HCT116 (cell line): ENCODE data around the gene TMEM63B. TPM values are rescaled to one million over a fixed set of nuclear protein-coding genes. Genes with fewer than 3 reads are reported as not detected.

Source experiments
- ATAC-seq: fragments of 200-7000 bp; cut with Tn5 transposase; 2 replicates; pipeline ENCODE4 v1.9.1; 2020; ENCODE audit warnings: mild to moderate bottlenecking, moderate library complexity
- BruUV-seq: library from RNA; stranded (reverse); fragments of 400-500 nt; replicated peaks from 2 replicates; lab custom pipeline; 2021; lab: Mats Ljungman, UMichigan
- CTCF ChIA-PET: fragments of 300-600 bp; sonication (Branson Sonifier 250); formaldehyde crosslinking; loops from one replicate; lab custom pipeline; 2021; ENCODE audit warnings: antibody characterized with exemption; lab: Charles Lee
- POLR2A ChIA-PET: fragments of 300-600, 350-600 bp; sonication (Branson Sonifier 250); formaldehyde crosslinking; loops from one replicate; lab custom pipeline; 2021; ENCODE audit warnings: antibody characterized with exemption; lab: Charles Lee
- RAD21 ChIA-PET, 2 experiments: fragments of 300-600 bp; sonication (Branson Sonifier 250); formaldehyde crosslinking; loops; one replicate each; lab custom pipeline; 2023; ENCODE audit warnings: low total read pairs in 2 of 2; ENCODE audit not compliant: uncharacterized antibody in 2 of 2, unreplicated experiment in 2 of 2, low non-redundant PET in 1 of 2; lab: Charles Lee
- DNase-seq: peaks from one replicate; pipeline ENCODE4 v3.0.0-alpha.2; 2010; ENCODE audit warnings: low read depth, low spot score
- H2AFZ ChIP-seq: fragments of 200-600 bp; shearing (Covaris generic), sonication (generic); 2 replicates; pipeline ENCODE4 v1.6.1; 2017; ENCODE audit warnings: low read depth, mixed run types, mixed read lengths, antibody characterized with exemption, low read length; ENCODE audit not compliant: poor library complexity, severe bottlenecking
- H3K27ac ChIP-seq: 2 replicates; pipeline ENCODE4 v1.5.1; 2012; ENCODE audit warnings: low read depth, low read length
- H3K27me3 ChIP-seq: fragments of 200-600 bp; sonication (generic); 2 replicates; pipeline ENCODE4 v1.6.1; 2016; ENCODE audit warnings: mixed run types, low read length, mixed read lengths; ENCODE audit not compliant: insufficient read depth
- H3K36me3 ChIP-seq, 2 experiments: fragments of 200-500 bp in 1 of 2; fragments of 200-600 bp in 1 of 2; sonication (Bioruptor generic) in 1 of 2; sonication (generic) in 1 of 2; 2 replicates each; pipeline versions ENCODE4 v1.5.1 to v1.6.1; 2014 to 2016; ENCODE audit warnings: low read length in 2 of 2, inconsistent platforms in 1 of 2, mixed read lengths in 1 of 2, mixed run types in 1 of 2; ENCODE audit not compliant: insufficient read depth in 2 of 2, control insufficient read depth in 1 of 2
- H3K4me1 ChIP-seq, 2 experiments: fragments of 200-600 bp in 1 of 2; sonication (generic) in 1 of 2; 2 replicates each; pipeline versions ENCODE4 v1.5.1 to v1.6.1; 2012 to 2017; ENCODE audit warnings: low read length in 2 of 2, inconsistent platforms in 1 of 2, mild to moderate bottlenecking in 1 of 2, mixed read lengths in 1 of 2, mixed run types in 1 of 2, moderate library complexity in 1 of 2; ENCODE audit not compliant: insufficient read depth in 2 of 2, control insufficient read depth in 1 of 2
- H3K4me2 ChIP-seq: fragments of 200-600 bp; sonication (generic); 2 replicates; pipeline ENCODE4 v1.6.1; 2017; ENCODE audit warnings: mixed run types, low read length, mixed read lengths
- H3K4me3 ChIP-seq, 2 experiments: fragments of 200-600 bp in 1 of 2; sonication (generic) in 1 of 2; replicated peaks in 1 of 2; 2 replicates each; pipeline ENCODE4 v1.5.1; 2011 to 2016; ENCODE audit warnings: low read length in 2 of 2, control low read depth in 1 of 2, low read depth in 1 of 2, mild to moderate bottlenecking in 1 of 2, mixed read lengths in 1 of 2, mixed run types in 1 of 2
- H3K79me2 ChIP-seq: fragments of 200-600 bp; sonication (generic); 2 replicates; pipeline ENCODE4 v1.6.1; 2017; ENCODE audit warnings: mild to moderate bottlenecking, mixed run types, low read length, moderate library complexity, mixed read lengths; ENCODE audit not compliant: insufficient read depth
- H3K9ac ChIP-seq: fragments of 200-600 bp; sonication (generic); 2 replicates; pipeline ENCODE4 v1.6.1; 2016; ENCODE audit warnings: low read length, mixed read lengths
- H3K9me2 ChIP-seq: fragments of 200-600 bp; sonication (generic), shearing (Covaris generic); 2 replicates; pipeline ENCODE4 v1.6.1; 2017; ENCODE audit warnings: mixed run types, mild to moderate bottlenecking, moderate library complexity; ENCODE audit not compliant: insufficient read depth
- H3K9me3 ChIP-seq, 2 experiments: fragments of 200-500 bp in 1 of 2; fragments of 200-600 bp in 1 of 2; sonication (Bioruptor generic) in 1 of 2; sonication (generic) in 1 of 2; 2 replicates each; pipeline ENCODE4 v1.6.1; 2014 to 2017; ENCODE audit warnings: low read length in 2 of 2, mixed read lengths in 2 of 2, inconsistent platforms in 1 of 2, low read depth in 1 of 2, mild to moderate bottlenecking in 1 of 2, mixed run types in 1 of 2, moderate library complexity in 1 of 2; ENCODE audit not compliant: control insufficient read depth in 1 of 2, insufficient read depth in 1 of 2
- H4K20me1 ChIP-seq: fragments of 200-600 bp; sonication (generic), shearing (Covaris generic); 2 replicates; pipeline ENCODE4 v1.6.1; 2017; ENCODE audit warnings: mixed run types, mild to moderate bottlenecking, moderate library complexity; ENCODE audit not compliant: insufficient read depth
- CBX3 ChIP-seq: IDR thresholded peaks from 2 replicates; pipeline ENCODE4 v1.6.1; 2012; ENCODE audit warnings: low read depth
- CEBPB ChIP-seq: IDR thresholded peaks from 2 replicates; pipeline ENCODE4 v1.6.1; 2012; ENCODE audit warnings: low read depth
- EGR1 ChIP-seq: IDR thresholded peaks from 2 replicates; pipeline ENCODE4 v1.6.1; 2012; ENCODE audit warnings: low read depth
- EZH2phosphoT487 ChIP-seq: fragments of 200-600 bp; IDR thresholded peaks from 2 replicates; pipeline ENCODE4 v1.6.1; 2018; ENCODE audit warnings: antibody characterized with exemption, borderline replicate concordance
- JUND ChIP-seq: IDR thresholded peaks from 2 replicates; pipeline ENCODE4 v1.6.1; 2012
- POLR2A ChIP-seq: IDR thresholded peaks from 2 replicates; pipeline ENCODE4 v1.7.0; 2011; ENCODE audit warnings: borderline replicate concordance; ENCODE audit not compliant: insufficient read depth, insufficient read length; ENCODE audit errors: extremely low read depth
- RAD21 ChIP-seq: IDR thresholded peaks from 2 replicates; pipeline ENCODE4 v1.6.1; 2012; ENCODE audit warnings: low read depth, mild to moderate bottlenecking
- TCF7L2 ChIP-seq: IDR thresholded peaks from 2 replicates; pipeline ENCODE4 v1.7.0; 2011; ENCODE audit warnings: borderline replicate concordance, inconsistent platforms; ENCODE audit not compliant: insufficient read depth, insufficient read length; ENCODE audit errors: extremely low read depth
- YY1 ChIP-seq: IDR thresholded peaks from 2 replicates; pipeline ENCODE4 v1.6.1; 2011; ENCODE audit warnings: low read length, low read depth, moderate library complexity, mild to moderate bottlenecking; ENCODE audit not compliant: insufficient replicate concordance; ENCODE audit errors: extremely low read depth
- ZFX ChIP-seq: fragments of 450-650 bp; IDR thresholded peaks from 2 replicates; pipeline ENCODE4 v1.6.1; 2017
- ZNF274 ChIP-seq: fragments of 200-500 bp; sonication (Bioruptor generic); IDR thresholded peaks from 2 replicates; pipeline ENCODE4 v1.6.1; 2014; ENCODE audit warnings: mild to moderate bottlenecking, low read depth, low read length, inconsistent platforms
- intact Hi-C: fragments of 100-400 bp; cut with micrococcal nuclease; formaldehyde crosslinking; loops from 2 replicates; pipeline ENCODE4 v1.10.0; 2022
- total RNA-seq: library from RNA; stranded (reverse); gene quantifications from one replicate; pipeline ENCODE4 v1.2.1, GENCODE V29; 2021; ENCODE audit not compliant: unreplicated experiment
- TF ChIP-seq, protein P1 (sequence below), 3 experiments: fragments of 200-600 bp in 1 of 3; sonication (generic) in 1 of 3; IDR thresholded peaks in 2 of 3; conservative IDR thresholded peaks in 1 of 3; 2 replicates each; pipeline ENCODE4 v1.5.1; 2012 to 2017; ENCODE audit warnings: low read depth in 2 of 3, low read length in 2 of 3, antibody characterized with exemption in 1 of 3, borderline replicate concordance in 1 of 3, control low read depth in 1 of 3, mild to moderate bottlenecking in 1 of 3, mixed read lengths in 1 of 3, mixed run types in 1 of 3, moderate library complexity in 1 of 3; ENCODE audit not compliant: insufficient read depth in 1 of 3
- TF ChIP-seq, protein P2 (sequence below): IDR thresholded peaks from 2 replicates; pipeline ENCODE4 v1.6.1; 2012; ENCODE audit warnings: low read depth
- TF ChIP-seq, protein P3 (sequence below): IDR thresholded peaks from 2 replicates; pipeline ENCODE4 v1.6.1; 2012
- TF ChIP-seq, protein P4 (sequence below): IDR thresholded peaks from 2 replicates; pipeline ENCODE4 v1.6.1; 2012

The TMEM63B gene
- total RNA-seq, 1 experiment from 2014 or later: 58.2 TPM

DNA sequence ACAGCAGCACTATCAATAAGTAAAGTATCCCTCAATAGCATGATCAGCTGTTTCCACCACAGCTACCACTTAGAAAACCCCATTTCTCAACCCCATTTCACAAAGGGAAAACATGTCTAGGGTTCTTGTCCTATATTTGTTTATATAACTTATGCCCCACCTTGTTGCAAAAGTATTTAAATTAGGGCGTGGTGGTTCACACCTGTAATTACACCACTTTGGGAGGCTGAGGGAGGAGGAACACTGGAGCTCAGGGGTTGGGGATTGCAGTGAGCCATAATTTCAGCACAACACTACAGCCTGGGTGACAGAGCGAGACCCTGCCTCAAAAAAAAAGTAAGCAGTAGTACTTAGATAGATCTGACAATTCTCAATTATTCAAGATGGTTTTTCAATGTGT lies 3.8 kb upstream of the TMEM63B start:
- POLR2A ChIA-PET: no interaction called here
- H3K9me2 ChIP-seq: no peaks in the 10 kb centered on the region
- H3K27me3 ChIP-seq: no peaks in the 10 kb centered on the region
- intact Hi-C loops: no loop called here
- H3K4me2 ChIP-seq: no peak overlapping the region
- peaks cover 29% of the 10 kb centered on the region for H4K20me1 ChIP-seq
- BruUV-seq: no TSS peak
- DNase-seq: no peak
- peaks cover 14 to 37% of the 10 kb centered on the region in 2 experiments; a peak in 3 of 4 replicates for H3K4me1 ChIP-seq
- RAD21 ChIA-PET: no interaction called here
- H3K9me3 ChIP-seq: no peaks in the 10 kb centered on the region
- peaks cover 0 to 13% of the 10 kb centered on the region in 2 experiments; a peak in 1 of 4 replicates for H3K36me3 ChIP-seq
- no peak overlapping the region for H2AFZ ChIP-seq
- H3K79me2 ChIP-seq: peaks cover 94% of the 10 kb centered on the region
- no peak overlapping the region for H3K9ac ChIP-seq
- no peak for ATAC-seq
- TF ChIP-seq TCF7L2 (no peak), EZH2phosphoT487 (no peak), EGR1 (no peak), CBX3 (no peak), ZNF274 (no peak), CEBPB (no peak), RAD21 (no peak), POLR2A (no peak), ZFX (no peak), JUND (no peak), YY1 (no peak)
- TF ChIP-seq, protein P1, sequence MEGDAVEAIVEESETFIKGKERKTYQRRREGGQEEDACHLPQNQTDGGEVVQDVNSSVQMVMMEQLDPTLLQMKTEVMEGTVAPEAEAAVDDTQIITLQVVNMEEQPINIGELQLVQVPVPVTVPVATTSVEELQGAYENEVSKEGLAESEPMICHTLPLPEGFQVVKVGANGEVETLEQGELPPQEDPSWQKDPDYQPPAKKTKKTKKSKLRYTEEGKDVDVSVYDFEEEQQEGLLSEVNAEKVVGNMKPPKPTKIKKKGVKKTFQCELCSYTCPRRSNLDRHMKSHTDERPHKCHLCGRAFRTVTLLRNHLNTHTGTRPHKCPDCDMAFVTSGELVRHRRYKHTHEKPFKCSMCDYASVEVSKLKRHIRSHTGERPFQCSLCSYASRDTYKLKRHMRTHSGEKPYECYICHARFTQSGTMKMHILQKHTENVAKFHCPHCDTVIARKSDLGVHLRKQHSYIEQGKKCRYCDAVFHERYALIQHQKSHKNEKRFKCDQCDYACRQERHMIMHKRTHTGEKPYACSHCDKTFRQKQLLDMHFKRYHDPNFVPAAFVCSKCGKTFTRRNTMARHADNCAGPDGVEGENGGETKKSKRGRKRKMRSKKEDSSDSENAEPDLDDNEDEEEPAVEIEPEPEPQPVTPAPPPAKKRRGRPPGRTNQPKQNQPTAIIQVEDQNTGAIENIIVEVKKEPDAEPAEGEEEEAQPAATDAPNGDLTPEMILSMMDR (IDR thresholded peaks at IDR 0.05 in 2 of 3, conservative IDR thresholded peaks at IDR 0.05 in 1 of 3; ENCODE audit: borderline replicate concordance in 1 of 3, insufficient read depth in 1 of 3, low read depth in 2 of 3, low read length in 2 of 3): no peak
- TF ChIP-seq, protein P2, sequence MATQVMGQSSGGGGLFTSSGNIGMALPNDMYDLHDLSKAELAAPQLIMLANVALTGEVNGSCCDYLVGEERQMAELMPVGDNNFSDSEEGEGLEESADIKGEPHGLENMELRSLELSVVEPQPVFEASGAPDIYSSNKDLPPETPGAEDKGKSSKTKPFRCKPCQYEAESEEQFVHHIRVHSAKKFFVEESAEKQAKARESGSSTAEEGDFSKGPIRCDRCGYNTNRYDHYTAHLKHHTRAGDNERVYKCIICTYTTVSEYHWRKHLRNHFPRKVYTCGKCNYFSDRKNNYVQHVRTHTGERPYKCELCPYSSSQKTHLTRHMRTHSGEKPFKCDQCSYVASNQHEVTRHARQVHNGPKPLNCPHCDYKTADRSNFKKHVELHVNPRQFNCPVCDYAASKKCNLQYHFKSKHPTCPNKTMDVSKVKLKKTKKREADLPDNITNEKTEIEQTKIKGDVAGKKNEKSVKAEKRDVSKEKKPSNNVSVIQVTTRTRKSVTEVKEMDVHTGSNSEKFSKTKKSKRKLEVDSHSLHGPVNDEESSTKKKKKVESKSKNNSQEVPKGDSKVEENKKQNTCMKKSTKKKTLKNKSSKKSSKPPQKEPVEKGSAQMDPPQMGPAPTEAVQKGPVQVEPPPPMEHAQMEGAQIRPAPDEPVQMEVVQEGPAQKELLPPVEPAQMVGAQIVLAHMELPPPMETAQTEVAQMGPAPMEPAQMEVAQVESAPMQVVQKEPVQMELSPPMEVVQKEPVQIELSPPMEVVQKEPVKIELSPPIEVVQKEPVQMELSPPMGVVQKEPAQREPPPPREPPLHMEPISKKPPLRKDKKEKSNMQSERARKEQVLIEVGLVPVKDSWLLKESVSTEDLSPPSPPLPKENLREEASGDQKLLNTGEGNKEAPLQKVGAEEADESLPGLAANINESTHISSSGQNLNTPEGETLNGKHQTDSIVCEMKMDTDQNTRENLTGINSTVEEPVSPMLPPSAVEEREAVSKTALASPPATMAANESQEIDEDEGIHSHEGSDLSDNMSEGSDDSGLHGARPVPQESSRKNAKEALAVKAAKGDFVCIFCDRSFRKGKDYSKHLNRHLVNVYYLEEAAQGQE: no peak
- TF ChIP-seq, protein P3, sequence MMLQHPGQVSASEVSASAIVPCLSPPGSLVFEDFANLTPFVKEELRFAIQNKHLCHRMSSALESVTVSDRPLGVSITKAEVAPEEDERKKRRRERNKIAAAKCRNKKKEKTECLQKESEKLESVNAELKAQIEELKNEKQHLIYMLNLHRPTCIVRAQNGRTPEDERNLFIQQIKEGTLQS: no peak
- TF ChIP-seq, protein P4, sequence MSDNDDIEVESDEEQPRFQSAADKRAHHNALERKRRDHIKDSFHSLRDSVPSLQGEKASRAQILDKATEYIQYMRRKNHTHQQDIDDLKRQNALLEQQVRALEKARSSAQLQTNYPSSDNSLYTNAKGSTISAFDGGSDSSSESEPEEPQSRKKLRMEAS: no peak
- TF ChIP-seq, all 23 proteins: peak for 0
- CTCF ChIA-PET: no interaction called here
- Histone ChIP-seq H3K27ac (no peak overlapping the region), H3K4me3 (no peak overlapping the region)
